CD4-positive, alpha-beta T cell (primary cell): Measurements from ENCODE around the gene MIEF2. TPM values are rescaled to one million over a fixed set of nuclear protein-coding genes. Genes with fewer than 3 reads are reported as not detected.

ENCODE experiments used
- ATAC-seq: fragments of 200-7000 bp; cut with Tn5 transposase; one replicate; pipeline ENCODE4 v1.10.0; 2022; ENCODE audit warnings: mild to moderate bottlenecking; ENCODE audit not compliant: poor library complexity
- CTCF ChIA-PET: fragments of 350-600 bp; sonication (Branson Sonifier 250); formaldehyde crosslinking; loops from one replicate; lab custom pipeline; 2021; ENCODE audit warnings: antibody characterized with exemption, inconsistent platforms; lab: Charles Lee
- POLR2A ChIA-PET: fragments of 350-600 bp; sonication (Branson Sonifier 250); formaldehyde crosslinking; loops from one replicate; lab custom pipeline; 2021; ENCODE audit warnings: antibody characterized with exemption, inconsistent platforms; lab: Charles Lee
- DNase-seq, 14 experiments: peaks; one replicate each; pipeline ENCODE4 v3.0.0-alpha.2; 2013 to 2020; ENCODE audit warnings: mixed read lengths in 2 of 14
- H3K27ac ChIP-seq, 2 donors: one replicate each; pipeline versions ENCODE4 v1.5.1 to v1.7.0; 2013; ENCODE audit warnings: low read length in 2 of 2, low read depth in 1 of 2, mild to moderate bottlenecking in 1 of 2
- H3K27me3 ChIP-seq, 2 experiments: 1 replicate in 1 of 2; 2 replicates in 1 of 2; pipeline versions ENCODE4 v1.6.1 to v1.7.0; 2013; ENCODE audit warnings: low read length in 2 of 2, control low read depth in 1 of 2, mild to moderate bottlenecking in 1 of 2, moderate library complexity in 1 of 2; ENCODE audit not compliant: insufficient read depth in 2 of 2, control insufficient read depth in 1 of 2
- H3K36me3 ChIP-seq: one replicate; pipeline ENCODE4 v1.6.1; 2013; ENCODE audit warnings: low read length, control low read depth; ENCODE audit not compliant: insufficient read depth
- H3K4me1 ChIP-seq: one replicate; pipeline ENCODE4 v1.6.1; 2013; ENCODE audit warnings: low read length, control low read depth; ENCODE audit not compliant: insufficient read depth
- H3K4me3 ChIP-seq: one replicate; pipeline ENCODE4 v1.5.1; 2013; ENCODE audit warnings: mild to moderate bottlenecking, low read length, moderate library complexity
- H3K9me3 ChIP-seq, 2 experiments: 1 replicate in 1 of 2; 2 replicates in 1 of 2; pipeline versions ENCODE4 v1.6.1 to v1.7.0; 2013; ENCODE audit warnings: low read length in 2 of 2, mild to moderate bottlenecking in 2 of 2, control low read depth in 1 of 2, moderate library complexity in 1 of 2; ENCODE audit not compliant: control insufficient read depth in 1 of 2, insufficient read depth in 1 of 2
- H3K27ac Mint-ChIP-seq: one replicate; pipeline ENCODE4 v1.8.0; 2020; ENCODE audit warnings: mixed read lengths
- H3K27me3 Mint-ChIP-seq: one replicate; pipeline ENCODE4 v1.8.0; 2021; ENCODE audit warnings: mixed read lengths
- H3K36me3 Mint-ChIP-seq: one replicate; pipeline ENCODE4 v1.8.0; 2021; ENCODE audit warnings: low read depth, mixed read lengths
- H3K4me1 Mint-ChIP-seq: one replicate; pipeline ENCODE4 v1.8.0; 2021; ENCODE audit warnings: low read depth, mixed read lengths
- H3K4me3 Mint-ChIP-seq: one replicate; pipeline ENCODE4 v1.8.0; 2020; ENCODE audit warnings: mild to moderate bottlenecking, mixed read lengths
- H3K9me3 Mint-ChIP-seq: one replicate; pipeline ENCODE4 v1.8.0; 2020; ENCODE audit warnings: mixed read lengths
- intact Hi-C, 2 experiments: fragments of 100-400 bp; cut with DNase I in 1 of 2; cut with micrococcal nuclease in 1 of 2; formaldehyde crosslinking; loops; one replicate each; pipeline versions ENCODE4 v1.15.1 to v1.9.0; 2023 to 2025; cut with DNase I, micrococcal nuclease
- total RNA-seq, 174 experiments: library from RNA in 2 of 174; stranded (reverse) in 2 of 174; gene quantifications; one replicate each; pipeline ENCODE4 v1.2.3 and lab custom pipeline; 2021 to 2026
- TF ChIP-seq, protein P1 (sequence below): fragments of 200-600 bp; IDR thresholded peaks from one replicate; pipeline ENCODE4 v1.8.0; 2022; ENCODE audit warnings: antibody characterized with exemption, mild to moderate bottlenecking

The MIEF2 gene
- total RNA-seq, 2 experiments from 2014 or later, result 10.7 to 14.3 TPM

DNA sequence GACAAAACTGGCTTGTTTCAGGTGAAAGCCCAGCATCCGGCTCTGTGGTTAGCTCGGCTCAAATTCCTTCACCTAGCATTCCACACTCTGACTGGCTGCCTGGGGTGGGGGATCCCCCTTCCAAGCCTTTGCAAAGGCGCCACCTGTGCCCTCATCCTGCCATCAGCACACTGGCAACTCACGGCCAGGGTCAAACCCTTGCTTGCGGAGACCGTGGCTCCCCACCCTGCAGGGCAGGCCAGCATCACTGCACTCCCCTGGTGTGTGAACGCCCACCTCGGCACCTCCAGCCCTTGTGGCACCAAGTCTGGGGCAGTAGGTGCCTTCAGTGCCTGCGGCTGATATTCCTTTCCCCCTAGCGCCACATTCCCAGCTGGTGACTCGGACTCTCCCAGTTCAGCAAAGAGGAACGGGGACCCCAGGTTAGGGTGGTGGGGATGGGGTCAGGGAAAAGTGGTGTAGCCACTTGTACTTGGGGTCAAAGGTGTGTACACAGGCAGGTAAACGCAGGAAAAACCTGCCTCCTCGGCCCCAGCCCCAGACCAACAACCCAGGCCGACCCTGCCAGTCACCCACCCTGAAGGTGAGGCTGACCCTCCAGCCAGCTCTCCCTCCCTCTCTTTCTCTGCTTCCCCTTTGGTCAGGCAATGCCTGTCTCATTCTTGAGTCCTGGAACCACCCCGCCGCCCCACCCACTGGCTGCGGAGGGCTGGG, 3.0 kb upstream of the MIEF2 start:
- POLR2A ChIA-PET, result interaction anchor here (0.6 kb wide), 1 partner anchor 31 kb away, joined by 3 read pairs; no protein-coding TSS in a partner anchor
- intact Hi-C loops, result loop anchor here in 1 of 2 experiments (2.0 kb wide), 1 partner anchor 73 kb away; no protein-coding TSS in a partner anchor

DNA sequence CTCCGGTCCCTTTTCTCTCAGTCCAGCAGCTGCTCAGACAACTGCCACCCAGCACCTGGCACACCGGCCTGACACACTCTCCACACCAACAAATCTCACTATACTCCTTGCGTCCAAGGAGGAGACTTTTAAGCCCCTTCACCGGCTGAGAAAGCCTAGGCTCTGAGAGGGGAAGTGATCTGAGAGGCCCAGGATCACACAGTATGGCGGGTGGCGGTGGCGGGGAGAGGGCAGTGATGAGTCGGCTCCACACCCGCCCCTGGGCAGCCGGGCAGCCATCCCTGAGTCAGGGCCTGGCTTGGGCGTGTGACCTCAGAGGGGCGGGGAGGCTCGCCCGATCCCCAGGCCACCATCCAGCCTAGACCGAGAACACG, 2.5 kb upstream of the MIEF2 start:
- H3K27me3 Mint-ChIP-seq, result no peaks in the 10 kb centered on the region
- H3K9me3 ChIP-seq, result no peaks in the 10 kb centered on the region
- H3K27ac ChIP-seq, result peak overlapping the region; percentile 60 to 79
- H3K4me3 ChIP-seq, result peak overlapping the region; percentile 91
- no peaks in the 10 kb centered on the region for H3K27me3 ChIP-seq
- H3K9me3 Mint-ChIP-seq, result no peaks in the 10 kb centered on the region
- ChIA-PET CTCF (no interaction called here), POLR2A (no interaction called here)
- DNase-seq (peak in 11 of 14 experiments; percentile 15 to 74 (median 32)), ATAC-seq (peak; percentile 24)
- H3K4me1 Mint-ChIP-seq, result peaks cover 44% of the 10 kb centered on the region
- peaks cover 26% of the 10 kb centered on the region for H3K36me3 Mint-ChIP-seq
- peak overlapping the region; percentile 93 for H3K4me3 Mint-ChIP-seq
- intact Hi-C loops, result loop anchor here in 1 of 2 experiments (2.0 kb wide), 1 partner anchor 73 kb away; no protein-coding TSS in a partner anchor
- H3K4me1 ChIP-seq, result peaks cover 65% of the 10 kb centered on the region
- peaks cover 37% of the 10 kb centered on the region for H3K36me3 ChIP-seq
- TF ChIP-seq, protein P1, sequence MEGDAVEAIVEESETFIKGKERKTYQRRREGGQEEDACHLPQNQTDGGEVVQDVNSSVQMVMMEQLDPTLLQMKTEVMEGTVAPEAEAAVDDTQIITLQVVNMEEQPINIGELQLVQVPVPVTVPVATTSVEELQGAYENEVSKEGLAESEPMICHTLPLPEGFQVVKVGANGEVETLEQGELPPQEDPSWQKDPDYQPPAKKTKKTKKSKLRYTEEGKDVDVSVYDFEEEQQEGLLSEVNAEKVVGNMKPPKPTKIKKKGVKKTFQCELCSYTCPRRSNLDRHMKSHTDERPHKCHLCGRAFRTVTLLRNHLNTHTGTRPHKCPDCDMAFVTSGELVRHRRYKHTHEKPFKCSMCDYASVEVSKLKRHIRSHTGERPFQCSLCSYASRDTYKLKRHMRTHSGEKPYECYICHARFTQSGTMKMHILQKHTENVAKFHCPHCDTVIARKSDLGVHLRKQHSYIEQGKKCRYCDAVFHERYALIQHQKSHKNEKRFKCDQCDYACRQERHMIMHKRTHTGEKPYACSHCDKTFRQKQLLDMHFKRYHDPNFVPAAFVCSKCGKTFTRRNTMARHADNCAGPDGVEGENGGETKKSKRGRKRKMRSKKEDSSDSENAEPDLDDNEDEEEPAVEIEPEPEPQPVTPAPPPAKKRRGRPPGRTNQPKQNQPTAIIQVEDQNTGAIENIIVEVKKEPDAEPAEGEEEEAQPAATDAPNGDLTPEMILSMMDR, result no peak
- peak overlapping the region; percentile 77 for H3K27ac Mint-ChIP-seq

More for the DNA sequence above, 3.0 kb upstream of the MIEF2 start:
- CTCF ChIA-PET, result no interaction called here
- peak overlapping the region; percentile 91 for H3K4me3 ChIP-seq
- ATAC-seq (no peak), DNase-seq (peak in 4 of 14 experiments; percentile 29 to 55 (median 48))
- H3K27ac ChIP-seq, result peak overlapping the region; percentile 60 to 79
- Mint-ChIP-seq H3K27ac (peak overlapping the region; percentile 77), H3K4me3 (peak overlapping the region; percentile 93), H3K4me1 (peaks cover 43% of the 10 kb centered on the region), H3K9me3 (no peaks in the 10 kb centered on the region), H3K36me3 (peaks cover 30% of the 10 kb centered on the region), H3K27me3 (no peaks in the 10 kb centered on the region)
- TF ChIP-seq, protein P1, result no peak
- H3K4me1 ChIP-seq, result peaks cover 59% of the 10 kb centered on the region
- H3K9me3 ChIP-seq, result no peaks in the 10 kb centered on the region
- no peaks in the 10 kb centered on the region for H3K27me3 ChIP-seq
- H3K36me3 ChIP-seq, result peaks cover 42% of the 10 kb centered on the region

DNA sequence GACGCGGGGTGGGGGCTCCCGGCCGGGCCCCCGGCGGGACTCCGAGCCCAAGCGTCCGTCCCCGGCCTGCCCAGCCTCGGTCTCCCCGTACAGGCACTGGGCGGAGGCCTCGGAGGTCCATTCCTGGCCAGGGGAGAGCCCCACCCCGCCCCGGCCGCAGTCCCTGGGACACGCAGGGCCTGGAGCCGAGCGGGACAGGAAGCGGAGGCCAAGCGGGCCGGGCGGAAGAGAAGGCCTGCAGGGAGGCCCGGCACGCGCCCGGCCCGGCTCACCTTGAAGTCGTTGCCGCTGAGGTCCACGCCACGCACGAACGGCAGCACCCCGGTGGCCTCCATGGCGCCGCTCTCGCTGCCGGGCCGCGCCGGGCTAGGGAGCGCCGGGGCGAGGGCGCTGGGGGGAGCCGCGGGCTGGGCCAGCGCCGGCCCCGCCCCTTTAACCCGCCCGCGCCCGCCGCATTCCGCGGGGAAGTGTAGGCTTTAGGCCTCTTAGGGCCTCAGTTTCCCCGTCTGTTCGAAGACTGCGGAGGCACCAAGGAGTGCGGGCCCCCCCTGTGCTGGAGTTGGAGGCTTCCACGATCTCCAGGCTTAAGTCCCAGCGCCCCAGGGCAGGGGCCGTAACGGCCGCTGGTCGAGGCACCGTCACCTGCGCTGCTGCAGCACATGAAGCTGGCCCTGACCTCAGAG, 2.0 kb upstream of the MIEF2 start, which contains the start of gene FLII:
FLII (minus strand) TSS at position 383 of the 683 bp plus-strand sequence; CDS start at position 335, 48 bp downstream.
- peak within 1 kb of the TSS; percentile 91 for H3K4me3 ChIP-seq
- intact Hi-C loops, result no loop called here
- ChIA-PET POLR2A (interaction anchor here (2.0 kb wide), 1 partner anchor 75 kb away, joined by 9 read pairs; the partner anchor contains the start of gene ALKBH5), CTCF (no interaction called here)
- H3K4me1 Mint-ChIP-seq, result peaks cover 48% of the 10 kb centered on the region
- no peaks in the 10 kb centered on the region for H3K9me3 Mint-ChIP-seq
- H3K4me1 ChIP-seq, result peaks cover 65% of the 10 kb centered on the region
- no peaks in the 10 kb centered on the region for H3K27me3 Mint-ChIP-seq
- peaks cover 25% of the 10 kb centered on the region for H3K36me3 Mint-ChIP-seq
- TF ChIP-seq, protein P1, result no peak
- DNase-seq (peak in 13 of 14 experiments; percentile 24 to 80 (median 52)), ATAC-seq (peak; percentile 40)
- peaks cover 34% of the 10 kb centered on the region for H3K36me3 ChIP-seq
- H3K9me3 ChIP-seq, result no peaks in the 10 kb centered on the region
- peak within 1 kb of the TSS; percentile 90 for H3K27ac Mint-ChIP-seq
- no peaks in the 10 kb centered on the region for H3K27me3 ChIP-seq
- H3K4me3 Mint-ChIP-seq, result peak within 1 kb of the TSS; percentile 93
- H3K27ac ChIP-seq, result peak within 1 kb of the TSS; percentile 72 to 79
